ENCODE data around the gene ADGRG3. TPM values are rescaled to one million over a fixed set of nuclear protein-coding genes. Genes with fewer than 3 reads are reported as not detected.
"Not testable (repeated sequence)": the region's sequence is repeated elsewhere in the genome, so short reads cannot be mapped to it uniquely, and the experiment has no call there.

The ADGRG3 gene
- total RNA-seq, 1 donor from 2014 or later, result 2.2 TPM

DNA sequence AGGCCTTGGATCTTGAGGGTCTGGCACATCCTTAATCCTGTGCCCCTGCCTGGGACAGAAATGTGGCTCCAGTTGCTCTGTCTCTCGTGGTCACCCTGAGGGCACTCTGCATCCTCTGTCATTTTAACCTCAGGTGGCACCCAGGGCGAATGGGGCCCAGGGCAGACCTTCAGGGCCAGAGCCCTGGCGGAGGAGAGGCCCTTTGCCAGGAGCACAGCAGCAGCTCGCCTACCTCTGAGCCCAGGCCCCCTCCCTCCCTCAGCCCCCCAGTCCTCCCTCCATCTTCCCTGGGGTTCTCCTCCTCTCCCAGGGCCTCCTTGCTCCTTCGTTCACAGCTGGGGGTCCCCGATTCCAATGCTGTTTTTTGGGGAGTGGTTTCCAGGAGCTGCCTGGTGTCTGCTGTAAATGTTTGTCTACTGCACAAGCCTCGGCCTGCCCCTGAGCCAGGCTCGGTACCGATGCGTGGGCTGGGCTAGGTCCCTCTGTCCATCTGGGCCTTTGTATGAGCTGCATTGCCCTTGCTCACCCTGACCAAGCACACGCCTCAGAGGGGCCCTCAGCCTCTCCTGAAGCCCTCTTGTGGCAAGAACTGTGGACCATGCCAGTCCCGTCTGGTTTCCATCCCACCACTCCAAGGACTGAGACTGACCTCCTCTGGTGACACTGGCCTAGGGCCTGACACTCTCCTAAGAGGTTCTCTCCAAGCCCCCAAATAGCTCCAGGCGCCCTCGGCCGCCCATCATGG is 4.0 kb upstream of the ADGRG3 start:
- DNase-seq (ENCODE audit: low spot score), result no peak

DNA sequence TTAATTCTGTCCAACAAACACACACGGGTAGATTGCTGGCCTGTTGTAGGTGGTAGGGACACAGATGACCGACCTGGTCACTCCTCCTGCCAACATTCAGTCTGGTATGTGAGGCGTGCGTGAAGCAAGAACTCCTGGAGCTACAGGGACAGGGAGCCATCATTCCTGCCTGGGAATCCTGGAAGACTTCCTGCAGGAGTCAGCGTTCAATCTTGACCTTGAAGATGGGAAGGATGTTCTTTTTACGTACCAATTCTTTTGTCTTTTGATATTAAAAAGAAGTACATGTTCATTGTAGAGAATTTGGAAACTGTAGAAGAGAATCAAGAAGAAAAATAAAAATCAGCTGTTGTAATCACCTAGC is 3.5 kb upstream of the ADGRG3 start:
- DNase-seq (ENCODE audit: low spot score), result no peak

DNA sequence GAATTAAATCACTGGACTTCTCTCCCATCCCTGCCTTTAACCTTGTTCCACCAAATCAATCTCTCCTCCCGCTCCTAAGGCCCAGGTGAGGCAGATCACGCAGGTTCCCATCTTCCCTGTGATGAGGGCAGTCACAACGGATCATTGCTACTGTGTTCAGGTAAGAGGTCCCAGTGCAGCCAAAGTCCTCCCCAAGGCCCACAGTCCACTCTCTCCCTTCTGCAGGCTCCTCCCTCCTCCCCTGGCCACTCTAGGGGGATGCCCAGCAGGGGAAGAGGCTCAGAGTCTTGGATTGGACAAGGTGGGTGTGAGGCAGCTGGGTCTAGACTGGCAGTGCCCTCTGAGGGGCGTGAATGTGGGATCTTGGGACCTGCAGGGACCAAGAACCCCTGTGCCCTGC is 2.6 kb upstream of the ADGRG3 start:
- DNase-seq (ENCODE audit: low spot score), result no peak

DNA sequence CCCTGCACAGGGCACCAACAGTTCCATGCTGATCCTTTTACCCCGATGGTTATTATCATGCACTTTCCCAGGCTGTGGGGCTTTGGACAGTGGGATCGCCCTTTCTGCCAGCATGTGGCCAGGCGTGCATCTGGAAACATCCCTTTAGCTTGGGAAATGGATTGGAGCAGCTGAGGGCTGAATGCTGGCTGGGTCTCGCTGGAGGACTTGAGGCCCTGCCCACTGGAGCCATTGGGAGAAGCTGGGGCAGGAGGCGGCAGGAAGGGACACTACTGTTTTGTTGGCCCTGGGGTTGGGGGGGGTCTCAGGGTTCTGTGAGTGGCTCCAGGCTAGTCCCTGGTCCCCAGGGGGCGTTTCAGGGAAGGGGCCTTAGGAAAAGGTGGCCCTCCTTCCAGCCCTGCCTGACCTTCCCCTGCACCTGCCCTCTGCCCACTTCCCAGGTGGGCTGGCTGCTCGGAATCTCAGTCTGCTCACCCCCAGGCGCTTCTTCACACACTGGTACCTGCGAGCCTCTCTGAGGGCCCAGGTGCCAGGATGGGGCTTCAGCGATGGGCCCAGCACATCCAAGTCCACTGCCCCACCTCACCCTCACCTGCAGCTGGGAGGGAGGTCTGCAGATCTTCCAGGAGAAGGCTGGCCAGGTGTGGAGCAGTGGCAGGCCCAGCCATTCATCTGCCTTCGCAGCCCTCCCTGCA is 1.6 kb upstream of the ADGRG3 start:
- no peak for DNase-seq (ENCODE audit: low spot score)

DNA sequence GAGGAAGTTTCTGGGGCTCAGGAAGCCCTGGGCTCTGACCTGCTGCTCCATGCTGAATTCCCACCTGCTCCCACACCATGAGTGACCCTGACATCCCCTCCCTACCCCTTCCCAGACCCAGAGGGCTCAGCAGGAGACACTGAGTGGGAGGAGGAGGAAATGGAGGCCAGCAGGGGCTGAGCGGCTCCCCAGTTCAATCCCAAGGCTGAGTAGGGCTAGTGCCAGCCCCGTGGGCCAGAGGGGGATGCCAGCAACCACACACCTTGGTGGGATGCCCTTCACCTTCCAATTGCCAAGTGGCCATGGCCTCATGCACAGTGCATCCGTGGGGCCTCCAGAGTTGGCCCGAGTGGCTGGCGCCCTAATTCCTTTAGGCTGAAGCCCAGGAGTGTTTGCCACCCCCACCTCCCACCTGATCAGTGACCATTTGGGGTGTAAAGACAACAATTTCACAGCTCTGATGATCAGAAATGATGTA is 1.0 kb upstream of the ADGRG3 start:
- no peak for DNase-seq (ENCODE audit: low spot score)

DNA sequence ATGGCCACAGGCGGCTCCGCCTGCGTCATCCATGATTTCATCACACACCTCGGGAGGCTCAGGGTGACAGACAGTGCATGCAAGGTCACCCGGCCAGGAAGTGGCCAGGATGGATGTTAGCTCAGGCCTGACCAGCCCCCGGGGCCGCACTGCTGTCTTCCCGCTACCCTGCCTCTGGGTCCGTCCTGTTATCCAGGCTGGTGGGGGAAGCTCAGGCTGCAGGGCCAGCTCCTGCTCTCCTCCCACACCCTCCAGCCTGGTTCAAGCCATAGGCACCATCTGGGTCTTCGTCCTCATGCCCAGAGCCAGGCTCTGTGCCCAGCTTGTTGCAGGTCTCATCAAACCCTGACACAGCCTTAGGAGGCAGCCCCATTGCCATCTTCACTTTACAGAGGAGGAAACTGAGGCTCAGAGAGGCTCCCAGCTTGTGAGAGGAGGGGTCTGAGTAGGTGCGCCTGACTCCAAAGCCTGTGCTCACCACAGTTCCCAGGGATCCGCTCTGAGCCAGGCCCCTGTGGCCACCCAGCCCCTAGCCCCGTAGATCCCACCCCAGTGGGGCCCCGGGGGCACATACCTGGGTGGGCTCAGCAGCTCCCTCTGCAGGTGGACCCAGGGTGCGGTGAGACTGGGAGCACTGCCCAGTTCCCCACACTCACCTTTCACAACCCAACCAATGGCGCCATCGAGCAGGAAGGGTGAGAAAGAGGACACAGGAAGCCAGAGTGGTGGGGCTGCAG is 412 bp upstream of the ADGRG3 start:
- DNase-seq (ENCODE audit: low spot score), result no peak

DNA sequence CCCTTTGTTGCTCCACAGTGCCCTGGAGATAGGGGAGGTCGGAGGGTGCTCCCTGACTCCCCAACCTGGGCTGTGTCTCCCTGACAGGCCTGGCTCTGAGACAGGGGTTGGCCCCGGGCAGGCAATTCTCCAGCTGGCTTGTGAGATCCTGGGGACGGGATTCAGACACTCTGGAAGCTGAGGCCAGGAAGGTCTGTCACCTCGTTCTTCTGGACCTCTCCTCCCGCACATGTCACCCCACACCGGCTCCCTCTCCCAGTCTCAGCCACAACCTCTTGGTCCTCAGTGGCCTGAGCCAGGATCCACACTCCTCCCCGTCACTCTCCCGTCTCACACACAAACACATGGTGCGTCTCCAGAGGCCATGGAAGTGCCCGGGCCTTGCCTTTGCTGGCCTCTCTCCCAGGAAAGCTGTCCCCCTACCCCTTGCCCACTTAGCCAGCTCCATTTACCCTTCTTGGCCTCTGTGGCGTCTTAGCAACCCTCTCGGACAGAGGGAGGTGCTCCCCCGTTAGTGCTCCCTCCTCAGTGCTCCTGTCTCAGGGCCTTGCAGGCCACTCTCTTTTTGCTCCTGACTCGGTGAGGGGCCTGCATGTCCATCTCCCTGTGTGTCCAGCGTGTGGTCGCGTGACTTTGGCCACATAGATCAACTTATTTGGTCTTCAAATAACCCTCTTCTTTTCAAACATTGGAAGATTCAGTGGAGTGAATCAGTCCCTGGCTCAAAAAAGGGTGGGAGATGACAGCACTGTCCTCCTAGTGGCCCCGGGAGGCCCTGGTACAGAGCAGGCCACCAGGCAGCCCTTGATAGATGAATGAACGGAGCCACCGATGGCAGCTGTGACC is 747 bp downstream of the ADGRG3 start:
- DNase-seq (ENCODE audit: low spot score), result no peak

DNA sequence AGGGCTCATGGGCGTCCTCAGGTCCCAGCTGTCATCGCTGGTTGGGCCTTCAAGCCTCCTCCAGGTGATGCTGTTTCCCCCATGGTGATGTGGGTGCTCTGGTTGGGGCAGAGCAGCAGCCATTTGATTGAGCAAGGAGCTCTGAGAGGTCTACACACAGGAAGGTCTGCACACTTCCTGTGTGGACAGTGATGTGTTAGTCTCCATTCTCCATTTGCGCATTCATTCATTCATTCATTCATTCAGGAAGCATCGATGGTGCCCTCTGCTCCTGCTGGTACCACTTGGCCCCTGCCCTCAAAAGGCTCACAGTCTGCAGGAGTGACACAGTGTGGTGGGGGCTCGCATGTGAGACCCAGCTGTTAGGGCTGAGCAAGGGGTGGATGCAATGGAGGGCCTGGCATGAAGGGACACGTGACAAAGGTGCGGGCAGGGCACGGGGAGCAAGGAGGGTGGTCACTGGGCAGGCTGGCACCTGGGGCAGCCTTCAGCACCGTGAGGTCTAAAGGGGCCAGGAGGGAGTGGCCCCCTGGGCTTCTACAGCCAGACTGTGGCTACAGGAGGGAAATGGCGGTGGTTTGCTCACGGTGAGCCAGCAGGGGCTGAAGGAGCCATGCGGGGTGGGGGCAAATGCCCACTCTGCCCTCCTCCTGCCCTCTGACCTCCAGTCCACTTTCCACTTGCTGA is 1.5 kb downstream of the ADGRG3 start:
- no peak for DNase-seq (ENCODE audit: low spot score)

DNA sequence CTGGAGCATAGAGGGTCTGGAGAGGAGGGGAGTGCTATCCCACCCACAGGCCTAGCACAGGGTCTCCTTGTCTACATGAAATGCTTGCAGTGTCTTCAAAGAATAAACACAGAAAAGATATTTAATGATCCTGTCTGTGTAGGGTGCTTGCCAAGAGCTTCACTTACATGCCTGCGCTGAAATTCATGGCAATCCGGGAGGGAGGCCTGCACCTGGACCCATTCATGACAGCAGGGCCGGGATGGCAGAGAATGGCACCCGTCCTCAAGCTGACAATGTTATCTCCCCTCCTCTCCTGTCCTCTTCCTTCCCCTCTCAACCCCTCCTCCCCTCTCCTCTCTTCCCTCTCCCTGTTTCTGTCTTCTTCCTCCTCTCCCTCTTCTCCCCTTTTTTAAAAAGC is 2.1 kb downstream of the ADGRG3 start:
- no peak for DNase-seq (ENCODE audit: low spot score)

DNA sequence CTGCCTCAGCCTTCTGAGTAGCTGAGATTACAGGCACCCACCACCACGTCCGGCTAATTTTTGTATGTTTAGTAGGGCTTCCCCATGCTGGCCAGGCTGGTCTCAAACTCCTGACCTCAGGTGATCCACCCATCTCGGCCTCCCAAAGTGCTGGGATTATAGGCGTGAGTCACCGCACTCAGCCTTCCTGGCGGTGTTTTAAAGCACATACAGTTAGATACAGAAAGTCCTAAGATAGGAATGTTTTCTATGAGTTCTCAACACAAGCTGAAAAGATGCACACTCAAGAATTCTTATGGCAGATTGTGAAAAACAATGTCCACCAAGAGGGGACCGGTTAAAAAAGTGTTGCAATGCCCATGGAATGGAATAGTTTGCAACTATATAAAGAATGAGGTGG is 3.3 kb downstream of the ADGRG3 start:
- DNase-seq (ENCODE audit: low spot score), result not testable (repeated sequence)

DNA sequence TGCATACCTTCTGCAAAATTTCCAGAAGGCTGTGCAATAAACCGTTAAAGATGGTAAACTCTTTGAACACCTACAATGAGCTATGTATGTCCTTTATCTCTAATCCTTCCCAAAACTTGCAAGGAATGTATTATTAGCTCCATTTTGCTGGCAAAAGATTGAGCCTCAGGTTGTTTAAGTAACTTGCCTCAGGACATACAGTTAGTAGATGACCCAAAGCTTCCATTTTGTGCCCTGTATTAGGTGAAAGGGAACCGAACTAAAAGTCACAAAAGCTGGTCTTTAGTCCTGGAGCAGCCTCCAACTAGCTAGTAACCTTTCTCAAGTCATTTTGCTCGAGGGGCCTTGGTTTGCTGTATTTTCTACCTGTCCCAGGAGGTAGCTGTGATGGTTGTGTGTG is 4.3 kb downstream of the ADGRG3 start:
- no peak for DNase-seq (ENCODE audit: low spot score)

DNA sequence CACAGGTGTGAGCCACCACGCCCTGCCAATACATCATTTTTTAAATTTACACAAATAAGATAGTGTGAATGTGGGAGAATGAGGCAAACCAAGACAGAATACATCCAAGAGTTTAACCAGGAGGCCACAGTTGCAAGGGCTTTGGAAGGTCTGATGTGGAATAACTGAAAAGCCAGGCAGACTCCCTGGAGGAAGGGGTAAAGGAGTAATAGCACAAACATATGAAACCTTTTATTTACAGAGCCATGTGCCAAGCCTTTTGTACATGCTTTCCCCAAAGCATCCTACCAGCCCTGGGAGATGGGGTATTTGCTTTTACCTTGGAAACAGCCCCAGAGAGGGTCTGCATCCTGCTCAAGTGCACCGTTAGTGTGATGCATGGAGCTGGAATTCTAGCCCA is 4.7 kb downstream of the ADGRG3 start:
- no peak for DNase-seq (ENCODE audit: low spot score)

DNA sequence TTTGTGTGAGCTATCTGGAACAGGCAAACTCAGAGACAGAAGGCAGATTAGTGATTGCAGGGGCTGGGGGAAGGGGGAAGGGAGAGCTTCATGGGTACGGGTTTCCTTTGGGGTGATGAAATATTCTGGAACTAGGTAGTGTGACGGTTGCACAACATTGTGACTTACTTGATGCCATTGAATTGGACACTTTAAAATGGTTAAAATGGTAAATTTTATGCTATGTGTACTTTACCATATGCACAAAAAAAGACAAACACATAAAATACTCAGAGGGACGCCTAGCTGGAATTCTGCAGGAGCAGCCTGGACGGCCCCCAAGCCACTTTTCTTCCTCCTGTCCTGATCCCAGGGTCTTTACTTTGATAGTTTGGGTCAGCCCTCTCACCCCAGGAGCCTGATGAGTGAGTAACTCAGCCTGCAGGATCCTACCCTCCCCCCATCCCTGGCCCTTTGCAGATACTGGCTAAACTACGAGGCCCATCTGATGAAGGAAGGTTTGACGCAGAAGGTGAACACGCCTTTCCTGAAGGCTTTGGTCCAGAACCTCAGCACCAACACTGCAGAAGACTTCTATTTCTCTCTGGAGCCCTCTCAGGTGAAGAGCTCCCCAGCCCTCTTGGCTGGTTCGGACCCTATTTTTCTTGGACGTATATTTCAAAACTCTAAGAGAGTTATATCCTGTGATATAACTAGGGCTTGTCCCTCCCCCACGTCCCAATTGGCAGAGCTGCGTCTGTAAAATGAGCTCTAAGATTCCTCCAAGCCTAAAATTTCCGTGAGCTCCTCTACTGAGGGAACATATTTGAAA is 7.8 kb downstream of the ADGRG3 start:
- DNase-seq (ENCODE audit: low spot score), result no peak

DNA sequence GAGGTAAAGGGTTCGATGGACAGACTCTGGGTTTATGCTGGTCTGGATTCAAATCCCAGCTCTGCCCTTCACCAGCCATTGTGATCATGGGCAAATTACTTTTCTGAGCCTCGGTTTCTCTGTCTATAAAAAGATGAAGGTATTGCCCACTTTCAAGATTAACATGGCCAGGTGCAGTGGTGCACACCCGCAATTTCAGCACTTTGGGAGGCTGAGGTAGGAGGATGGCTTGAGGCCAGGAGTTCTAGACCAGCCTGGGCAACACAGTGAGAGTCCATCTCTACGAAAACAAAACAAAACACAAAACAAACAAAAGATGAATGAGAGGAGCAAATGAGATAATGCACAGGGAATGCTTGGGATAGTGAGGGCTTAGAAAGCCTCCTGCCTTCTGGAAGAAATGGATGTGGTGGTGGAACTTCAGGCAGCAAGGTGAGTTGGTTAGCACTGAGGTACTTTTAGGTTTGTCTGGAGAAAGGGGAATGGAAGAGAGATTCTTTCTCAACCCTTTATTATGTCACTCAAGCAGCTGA is 8.5 kb downstream of the ADGRG3 start:
- DNase-seq (ENCODE audit: low spot score), result no peak

DNA sequence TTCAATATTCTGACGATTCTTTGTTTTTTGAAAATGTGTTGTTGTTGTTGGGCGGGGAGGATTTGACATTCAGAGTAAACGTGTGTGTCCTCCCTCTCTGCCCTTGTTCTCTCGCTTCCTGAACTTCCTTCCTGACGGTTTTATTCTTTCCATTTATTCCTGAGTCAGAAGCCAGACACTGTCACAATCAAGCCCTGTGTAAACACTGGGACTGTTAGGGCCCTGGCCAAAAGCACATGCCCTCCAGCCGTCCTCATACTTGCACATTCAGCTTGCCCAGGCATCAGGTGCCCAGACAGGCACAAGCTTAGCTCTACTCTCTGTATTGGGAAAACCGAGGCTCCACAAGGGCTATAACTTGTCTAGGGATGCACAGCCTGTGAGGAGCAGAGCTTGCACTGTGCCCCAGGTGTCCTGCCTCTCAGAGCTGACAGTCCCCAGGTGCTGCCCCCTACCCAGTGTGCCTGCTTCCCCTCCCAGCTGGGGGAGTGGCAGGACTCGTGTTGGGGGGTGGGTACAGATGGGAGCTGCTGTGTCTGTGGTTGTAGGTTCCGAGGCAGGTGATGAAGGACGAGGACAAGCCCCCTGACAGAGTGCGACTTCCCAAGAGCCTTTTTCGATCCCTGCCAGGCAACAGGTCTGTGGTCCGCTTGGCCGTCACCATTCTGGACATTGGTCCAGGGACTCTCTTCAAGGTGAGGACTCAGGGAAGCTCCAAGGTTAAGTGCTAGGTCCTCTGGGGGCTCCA is 9.7 kb downstream of the ADGRG3 start:
- no peak for DNase-seq (ENCODE audit: low spot score)

DNA sequence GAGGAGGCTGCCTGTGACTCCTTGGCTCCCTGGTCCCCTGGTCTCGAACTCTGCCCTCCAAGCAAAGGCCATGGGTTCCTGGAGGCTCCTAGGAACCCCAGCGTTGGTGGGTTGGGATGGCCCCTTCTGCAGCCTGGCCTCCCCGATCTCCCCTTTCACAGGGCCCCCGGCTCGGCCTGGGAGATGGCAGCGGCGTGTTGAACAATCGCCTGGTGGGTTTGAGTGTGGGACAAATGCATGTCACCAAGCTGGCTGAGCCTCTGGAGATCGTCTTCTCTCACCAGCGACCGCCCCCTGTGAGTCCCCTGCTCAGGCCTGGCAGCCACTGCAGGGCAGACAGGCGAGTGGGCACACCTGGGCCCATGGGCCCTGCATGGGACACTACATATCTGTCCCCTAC is 10.9 kb downstream of the ADGRG3 start:
- DNase-seq (ENCODE audit: low spot score), result no peak

DNA sequence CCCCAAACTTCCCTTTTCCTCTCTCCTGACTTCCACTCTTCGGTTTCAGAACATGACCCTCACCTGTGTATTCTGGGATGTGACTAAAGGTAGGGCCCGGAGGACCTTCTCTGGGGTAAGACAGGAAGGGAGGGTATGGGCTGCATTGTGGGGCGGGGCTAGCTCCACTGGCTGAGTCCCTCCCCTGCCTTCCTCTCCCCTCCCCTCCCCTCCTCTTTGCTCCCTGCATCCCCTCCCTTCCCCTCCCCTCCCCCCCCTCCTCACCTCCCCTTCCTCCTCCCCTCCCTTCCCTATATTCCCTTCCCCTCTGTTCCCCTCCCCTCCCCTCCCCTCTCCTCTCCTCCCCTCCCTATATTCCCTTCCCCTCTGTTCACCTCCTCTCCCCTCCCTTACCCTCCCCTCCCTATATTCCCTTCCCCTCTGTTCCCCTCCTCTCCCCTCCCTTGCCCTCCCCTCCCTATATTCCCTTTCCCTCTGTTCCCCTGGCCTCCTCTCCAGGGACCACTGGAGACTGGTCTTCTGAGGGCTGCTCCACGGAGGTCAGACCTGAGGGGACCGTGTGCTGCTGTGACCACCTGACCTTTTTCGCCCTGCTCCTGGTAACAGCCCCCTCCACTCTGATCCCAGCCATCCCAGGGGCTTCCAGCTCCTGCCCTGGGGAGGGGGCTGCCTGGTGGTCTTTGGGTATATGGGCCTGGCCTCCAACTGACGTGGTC is 11.8 kb downstream of the ADGRG3 start:
- no peak for DNase-seq (ENCODE audit: low spot score)

DNA sequence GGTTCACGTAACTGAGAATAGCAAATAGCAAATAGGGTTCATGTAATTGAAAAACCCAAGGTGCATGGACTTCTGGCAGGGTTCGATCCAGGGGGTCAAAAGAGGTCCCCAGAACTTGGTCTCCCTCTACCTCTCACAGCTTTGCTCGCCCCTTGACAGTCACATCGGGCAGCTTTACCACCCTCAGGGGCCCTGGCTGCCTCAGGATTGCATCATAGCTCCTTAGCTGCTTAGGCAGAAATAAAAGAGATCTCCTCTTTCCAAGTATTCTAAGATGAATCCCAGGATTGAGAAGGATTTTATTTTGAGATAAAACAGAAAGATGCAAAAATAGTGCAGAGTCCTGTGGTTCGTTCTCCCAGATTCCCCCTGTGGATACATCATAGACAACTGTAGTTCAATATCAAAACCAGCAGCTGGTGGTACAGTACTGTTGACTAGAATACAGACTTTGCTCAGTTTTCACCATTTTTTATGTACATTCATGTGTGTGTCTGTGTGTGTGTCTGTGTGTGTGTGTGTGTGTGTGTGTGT is 12.8 kb downstream of the ADGRG3 start:
- no peak for DNase-seq (ENCODE audit: low spot score)
